ENCODE results near the gene ZNF518A. TPM values are rescaled to one million over a fixed set of nuclear protein-coding genes. Genes with fewer than 3 reads are reported as not detected.
A peak's percentile ranks its signal among the peaks of the same experiment; 100 is the strongest.

The ZNF518A gene
- total and polyA plus RNA-seq, 9 donors = 13.2 to 27.4 (median 16.5) TPM

DNA sequence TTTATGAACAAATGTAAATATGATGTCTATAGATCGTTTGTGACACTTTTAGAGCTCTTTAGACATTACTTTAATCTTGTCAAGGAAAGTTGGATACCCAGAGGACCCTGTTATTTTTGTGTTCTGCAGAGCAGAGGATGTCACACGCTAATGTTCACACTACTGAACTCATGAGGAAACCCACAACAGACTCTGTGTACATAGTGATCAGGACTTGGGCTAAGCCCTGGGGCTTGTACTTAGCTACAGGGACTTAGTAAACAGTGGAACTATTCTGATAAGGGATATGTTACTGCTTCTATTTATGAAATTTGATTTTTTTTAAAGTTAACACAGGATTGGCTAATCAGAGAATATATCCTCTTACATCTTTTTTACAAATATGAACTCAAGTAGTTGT is 36.1 kb upstream of the ZNF518A start:
- DNase-seq = no peak
- no peak overlapping the region for H3K27ac ChIP-seq (ENCODE audit: low read length)
- H3K9me3 ChIP-seq (replicated peaks; ENCODE audit: control insufficient read depth, low read depth, low read length) = peaks cover 5% of the 10 kb centered on the region
- no CpG with 5 or more reads among the region's 2 CpGs for WGBS (ENCODE audit: insufficient coverage)
- no peak overlapping the region for H3K4me3 ChIP-seq (ENCODE audit: low read length)
- peaks cover 3% of the 10 kb centered on the region for H3K4me1 ChIP-seq (ENCODE audit: control insufficient read depth, insufficient read depth, low read length)
- peaks cover 34% of the 10 kb centered on the region for H3K27me3 ChIP-seq (ENCODE audit: control insufficient read depth, insufficient read depth, low read length)
- H3K36me3 ChIP-seq (ENCODE audit: control insufficient read depth, insufficient read depth, low read length) = no peaks in the 10 kb centered on the region

DNA sequence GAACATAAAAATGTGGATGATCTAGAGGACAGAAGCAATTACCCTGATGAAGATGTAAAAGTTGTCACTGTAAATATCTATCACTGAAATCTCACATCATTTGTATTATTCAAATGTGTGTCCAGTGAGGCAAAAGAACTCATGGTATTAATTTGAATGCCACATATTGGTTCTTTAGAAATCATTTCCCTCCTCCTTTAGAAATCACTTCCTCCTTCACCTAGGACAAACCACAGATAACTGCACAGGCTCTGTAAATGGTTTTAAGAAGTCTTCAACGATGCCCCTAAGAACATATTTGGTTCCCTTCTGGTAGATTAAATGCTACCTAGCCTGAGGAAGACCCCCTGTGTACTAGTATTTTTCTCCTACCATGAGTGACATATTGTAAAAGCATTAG is 33.1 kb upstream of the ZNF518A start:
- Histone ChIP-seq H3K4me1 (ENCODE audit: control insufficient read depth, insufficient read depth, low read length) (no peaks in the 10 kb centered on the region), H3K27me3 (ENCODE audit: control insufficient read depth, insufficient read depth, low read length) (peaks cover 42% of the 10 kb centered on the region), H3K27ac (ENCODE audit: low read length) (no peak overlapping the region), H3K9me3 (replicated peaks; ENCODE audit: control insufficient read depth, low read depth, low read length) (no peaks in the 10 kb centered on the region), H3K4me3 (ENCODE audit: low read length) (no peak overlapping the region), H3K36me3 (ENCODE audit: control insufficient read depth, insufficient read depth, low read length) (no peaks in the 10 kb centered on the region)
- WGBS (ENCODE audit: insufficient coverage) = no CpG with 5 or more reads among the region's 1 CpG
- no peak for DNase-seq

- Histone ChIP-seq H3K27me3 (ENCODE audit: control insufficient read depth, insufficient read depth, low read length) (peaks cover 35% of the 10 kb centered on the region), H3K36me3 (ENCODE audit: control insufficient read depth, insufficient read depth, low read length) (no peaks in the 10 kb centered on the region), H3K27ac (ENCODE audit: low read length) (no peak overlapping the region), H3K4me3 (ENCODE audit: low read length) (no peak overlapping the region), H3K4me1 (ENCODE audit: control insufficient read depth, insufficient read depth, low read length) (no peaks in the 10 kb centered on the region), H3K9me3 (replicated peaks; ENCODE audit: control insufficient read depth, low read depth, low read length) (no peaks in the 10 kb centered on the region)
- no peak for DNase-seq
- 100% methylated on average over 1 of the region's 3 CpGs for WGBS (ENCODE audit: insufficient coverage)
Observed at GRCh38 chr10:96097865-96098264, 32.2 kb upstream of the ZNF518A start.

GRCh38 chr10:96107623-96108038 is 22.5 kb upstream of the ZNF518A start:
- Histone ChIP-seq H3K27ac (ENCODE audit: low read length) (no peak overlapping the region), H3K4me1 (ENCODE audit: control insufficient read depth, insufficient read depth, low read length) (no peaks in the 10 kb centered on the region), H3K36me3 (ENCODE audit: control insufficient read depth, insufficient read depth, low read length) (no peaks in the 10 kb centered on the region), H3K4me3 (ENCODE audit: low read length) (no peak overlapping the region), H3K9me3 (replicated peaks; ENCODE audit: control insufficient read depth, low read depth, low read length) (no peaks in the 10 kb centered on the region), H3K27me3 (ENCODE audit: control insufficient read depth, insufficient read depth, low read length) (peaks cover 6% of the 10 kb centered on the region)
- no CpG with 5 or more reads among the region's 3 CpGs for WGBS (ENCODE audit: insufficient coverage)
- no peak for DNase-seq

GRCh38 chr10:96112531-96112930 is 17.6 kb upstream of the ZNF518A start:
- WGBS (ENCODE audit: insufficient coverage) = 94% methylated on average over 6 of the region's 7 CpGs
- H3K27me3 ChIP-seq (ENCODE audit: control insufficient read depth, insufficient read depth, low read length) = peaks cover 3% of the 10 kb centered on the region

DNA sequence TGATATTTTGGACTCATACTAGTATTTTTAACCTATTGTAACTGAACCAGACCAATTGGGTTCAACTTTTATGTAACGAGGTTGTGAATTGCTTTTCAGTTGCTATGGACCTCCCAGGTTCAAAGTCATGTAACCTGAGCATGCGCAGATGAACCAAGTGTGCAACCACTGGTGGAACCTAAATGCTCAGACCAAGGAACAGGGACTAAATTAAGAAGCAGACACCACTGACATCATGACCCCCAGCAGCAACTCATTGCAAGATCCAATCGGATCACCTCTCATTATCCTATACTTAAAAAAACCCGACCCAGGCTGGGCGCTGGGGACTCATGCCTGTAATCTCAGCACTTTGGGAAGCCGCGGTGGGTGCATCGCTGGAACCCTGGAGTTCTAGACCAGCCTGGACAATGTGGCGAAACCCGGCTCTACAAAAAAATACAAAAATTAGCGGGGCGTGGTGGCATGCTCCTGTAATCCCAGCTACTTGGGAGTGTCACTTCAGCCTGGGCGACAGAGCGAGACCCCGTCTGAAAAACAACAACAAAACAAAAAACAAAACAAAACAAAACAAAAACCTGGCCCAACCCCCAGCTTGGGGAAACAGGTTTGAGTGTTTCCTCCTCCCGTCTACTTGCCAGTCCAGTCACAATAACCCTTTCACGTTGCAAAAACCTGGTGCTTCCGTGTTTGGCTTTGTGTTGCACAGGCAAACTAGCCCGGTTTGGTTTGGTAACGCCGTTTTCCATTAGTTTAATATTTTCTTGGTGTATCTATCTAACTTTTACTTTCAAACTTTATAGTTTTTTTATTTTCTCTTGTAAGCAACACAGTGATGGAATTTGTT is 11.3 kb upstream of the ZNF518A start:
- Histone ChIP-seq H3K4me3 (ENCODE audit: low read length) (no peak overlapping the region), H3K27me3 (ENCODE audit: control insufficient read depth, insufficient read depth, low read length) (peaks cover 24% of the 10 kb centered on the region), H3K27ac (ENCODE audit: low read length) (no peak overlapping the region), H3K4me1 (ENCODE audit: control insufficient read depth, insufficient read depth, low read length) (no peaks in the 10 kb centered on the region), H3K9me3 (replicated peaks; ENCODE audit: control insufficient read depth, low read depth, low read length) (no peaks in the 10 kb centered on the region), H3K36me3 (ENCODE audit: control insufficient read depth, insufficient read depth, low read length) (no peaks in the 10 kb centered on the region)
- no peak for DNase-seq
- 83% methylated on average over 13 of the region's 21 CpGs for WGBS (ENCODE audit: insufficient coverage)

More at GRCh38 chr10:96112531-96112930, 17.6 kb upstream of the ZNF518A start:
- H3K4me1 ChIP-seq (ENCODE audit: control insufficient read depth, insufficient read depth, low read length) = no peaks in the 10 kb centered on the region
- no peaks in the 10 kb centered on the region for H3K36me3 ChIP-seq (ENCODE audit: control insufficient read depth, insufficient read depth, low read length)
- H3K27ac ChIP-seq (ENCODE audit: low read length) = no peak overlapping the region
- no peak for DNase-seq
- H3K4me3 ChIP-seq (ENCODE audit: low read length) = no peak overlapping the region
- no peaks in the 10 kb centered on the region for H3K9me3 ChIP-seq (replicated peaks; ENCODE audit: control insufficient read depth, low read depth, low read length)

GRCh38 chr10:96122824-96123223 is 7.3 kb upstream of the ZNF518A start:
- Histone ChIP-seq H3K27ac (ENCODE audit: low read length) (no peak overlapping the region), H3K4me1 (ENCODE audit: control insufficient read depth, insufficient read depth, low read length) (no peaks in the 10 kb centered on the region), H3K27me3 (ENCODE audit: control insufficient read depth, insufficient read depth, low read length) (peaks cover 31% of the 10 kb centered on the region), H3K36me3 (ENCODE audit: control insufficient read depth, insufficient read depth, low read length) (no peaks in the 10 kb centered on the region), H3K9me3 (replicated peaks; ENCODE audit: control insufficient read depth, low read depth, low read length) (no peaks in the 10 kb centered on the region), H3K4me3 (ENCODE audit: low read length) (no peak overlapping the region)
- no peak for DNase-seq

GRCh38 chr10:96124230-96125141 is 5.6 kb upstream of the ZNF518A start:
- peak; percentile 5 for DNase-seq
- Histone ChIP-seq H3K4me3 (ENCODE audit: low read length) (no peak overlapping the region), H3K36me3 (ENCODE audit: control insufficient read depth, insufficient read depth, low read length) (no peaks in the 10 kb centered on the region), H3K9me3 (replicated peaks; ENCODE audit: control insufficient read depth, low read depth, low read length) (peaks cover 6% of the 10 kb centered on the region), H3K27ac (ENCODE audit: low read length) (no peak overlapping the region), H3K4me1 (ENCODE audit: control insufficient read depth, insufficient read depth, low read length) (peaks cover 2% of the 10 kb centered on the region), H3K27me3 (ENCODE audit: control insufficient read depth, insufficient read depth, low read length) (peaks cover 26% of the 10 kb centered on the region)
- 4% methylated on average over 3 of the region's 4 CpGs for WGBS (ENCODE audit: insufficient coverage)

DNA sequence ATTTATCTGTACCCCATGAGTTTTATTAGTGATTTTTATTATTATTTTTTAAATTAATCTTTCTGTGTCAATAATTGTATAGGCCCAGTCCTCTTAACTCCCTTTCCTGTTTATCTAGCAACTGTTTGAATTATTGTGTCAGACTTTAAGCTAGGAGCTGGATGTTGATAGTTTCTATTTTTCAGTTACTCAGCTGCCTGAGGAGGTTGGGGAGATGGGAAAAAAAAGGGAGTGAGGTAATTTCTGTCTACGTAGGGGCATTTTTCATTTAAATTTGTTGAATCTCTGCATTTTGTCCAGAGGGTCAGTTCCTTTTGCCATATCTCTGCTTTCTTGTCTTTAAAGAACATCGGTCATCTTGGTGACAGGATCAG is 5.0 kb upstream of the ZNF518A start:
- Histone ChIP-seq H3K27ac (ENCODE audit: low read length) (no peak overlapping the region), H3K36me3 (ENCODE audit: control insufficient read depth, insufficient read depth, low read length) (no peaks in the 10 kb centered on the region), H3K4me1 (ENCODE audit: control insufficient read depth, insufficient read depth, low read length) (peaks cover 4% of the 10 kb centered on the region), H3K9me3 (replicated peaks; ENCODE audit: control insufficient read depth, low read depth, low read length) (peaks cover 7% of the 10 kb centered on the region), H3K4me3 (ENCODE audit: low read length) (no peak overlapping the region), H3K27me3 (ENCODE audit: control insufficient read depth, insufficient read depth, low read length) (peaks cover 23% of the 10 kb centered on the region)
- WGBS (ENCODE audit: insufficient coverage) = no CpG with 5 or more reads among the region's 2 CpGs
- DNase-seq = no peak

- DNase-seq = no peak
- peaks cover 4% of the 10 kb centered on the region for H3K4me1 ChIP-seq (ENCODE audit: control insufficient read depth, insufficient read depth, low read length)
- peaks cover 7% of the 10 kb centered on the region for H3K9me3 ChIP-seq (replicated peaks; ENCODE audit: control insufficient read depth, low read depth, low read length)
- peak overlapping the region; percentile 97 for H3K27ac ChIP-seq (ENCODE audit: low read length)
- H3K36me3 ChIP-seq (ENCODE audit: control insufficient read depth, insufficient read depth, low read length) = peaks cover 10% of the 10 kb centered on the region
- H3K4me3 ChIP-seq (ENCODE audit: low read length) = peak overlapping the region; percentile 59
- peaks cover 5% of the 10 kb centered on the region for H3K27me3 ChIP-seq (ENCODE audit: control insufficient read depth, insufficient read depth, low read length)
- under 1% methylated on average over 29 of the region's 42 CpGs for WGBS (ENCODE audit: insufficient coverage)
Observed at GRCh38 chr10:96130326-96130995, 364 bp downstream of the ZNF518A start.

Measured in muscle of leg (tissue), 11 donors.